AG09309 (cell line): ENCODE data around the gene RFC4.
"Not testable (repeated sequence)": the region's sequence is repeated elsewhere in the genome, so short reads cannot be mapped to it uniquely, and the experiment has no call there.

Experiments
- DNase-seq: peaks from one replicate; pipeline ENCODE4 v3.0.0-alpha.2; 2010; ENCODE audit warnings: low read depth
- H3K4me3 ChIP-seq: 2 replicates; pipeline ENCODE4 v1.5.1; 2011; ENCODE audit warnings: mild to moderate bottlenecking, low read depth, low read length, moderate library complexity; ENCODE audit not compliant: control insufficient read depth
- CTCF ChIP-seq: IDR thresholded peaks from 2 replicates; pipeline ENCODE4 v1.5.1; 2011; ENCODE audit warnings: mild to moderate bottlenecking, low read depth, low read length, inconsistent platforms; ENCODE audit not compliant: insufficient read depth, control insufficient read depth; ENCODE audit errors: missing control alignments

RFC4 gene

GRCh38 chr3:186818956-186819355 lies 12.7 kb upstream of the RFC4 start:
- TF ChIP-seq CTCF, result no peak
- no peak overlapping the region for H3K4me3 ChIP-seq
- no peak for DNase-seq

GRCh38 chr3:186818516-186818915 lies 12.2 kb upstream of the RFC4 start:
- no peak overlapping the region for H3K4me3 ChIP-seq
- TF ChIP-seq CTCF, result no peak
- DNase-seq, result no peak

GRCh38 chr3:186815435-186815834 lies 9.2 kb upstream of the RFC4 start:
- DNase-seq, result peak; percentile 46
- no peak for TF ChIP-seq CTCF
- H3K4me3 ChIP-seq, result no peak overlapping the region

- TF ChIP-seq CTCF, result no peak
- no peak for DNase-seq
- H3K4me3 ChIP-seq, result no peak overlapping the region
Observed at GRCh38 chr3:186814100-186814499, 7.8 kb upstream of the RFC4 start.

GRCh38 chr3:186811313-186811712 lies 5.0 kb upstream of the RFC4 start:
- DNase-seq, H3K4me3 ChIP-seq: not testable (repeated sequence)

- TF ChIP-seq CTCF, result no peak
- H3K4me3 ChIP-seq, result no peak overlapping the region
- DNase-seq, result no peak
Observed at GRCh38 chr3:186810336-186810996, 4.2 kb upstream of the RFC4 start.

- DNase-seq, result no peak
- TF ChIP-seq CTCF, result no peak
- H3K4me3 ChIP-seq, result no peak overlapping the region
Observed at GRCh38 chr3:186807231-186807630, 949 bp upstream of the RFC4 start.

GRCh38 chr3:186803447-186803846 lies 2.8 kb downstream of the RFC4 start:
- DNase-seq, H3K4me3 ChIP-seq: not testable (repeated sequence)
